Parathyroid adenoma (tissue), 2 donors: ENCODE results near the gene BRME1.

Experiments used
- H2AFZ ChIP-seq: fragments of 300-600 bp; sonication (generic); one replicate; pipeline ENCODE4 v1.7.0; 2017; ENCODE audit warnings: antibody characterized with exemption, mild to moderate bottlenecking
- H3K27ac ChIP-seq: fragments of 300-600 bp; sonication (generic); one replicate; pipeline ENCODE4 v1.7.0; 2017
- H3K27me3 ChIP-seq: fragments of 300-600 bp; sonication (generic); one replicate; pipeline ENCODE4 v1.7.0; 2017; ENCODE audit warnings: low read length; ENCODE audit not compliant: control insufficient read depth, insufficient read depth
- H3K36me3 ChIP-seq: fragments of 300-600 bp; sonication (generic); one replicate; pipeline ENCODE4 v1.7.0; 2017; ENCODE audit warnings: low read length; ENCODE audit not compliant: control insufficient read depth, insufficient read depth
- H3K4me1 ChIP-seq: fragments of 300-600 bp; sonication (generic); one replicate; pipeline ENCODE4 v1.7.0; 2017; ENCODE audit warnings: control low read depth
- H3K4me2 ChIP-seq: fragments of 300-600 bp; sonication (generic); one replicate; pipeline ENCODE4 v1.7.0; 2017; ENCODE audit warnings: low read length
- H3K4me3 ChIP-seq: fragments of 300-600 bp; sonication (generic); one replicate; pipeline ENCODE4 v1.7.0; 2017; ENCODE audit warnings: low read depth, low read length
- H3K79me2 ChIP-seq: fragments of 300-600 bp; sonication (generic); one replicate; pipeline ENCODE4 v1.7.0; 2017; ENCODE audit warnings: control low read depth
- H3K9ac ChIP-seq: fragments of 300-600 bp; sonication (generic); one replicate; pipeline ENCODE4 v1.7.0; 2017; ENCODE audit warnings: mild to moderate bottlenecking
- H3K9me3 ChIP-seq: fragments of 300-600 bp; sonication (generic); one replicate; pipeline ENCODE4 v1.7.0; 2017; ENCODE audit warnings: low read length; ENCODE audit not compliant: control insufficient read depth
- CTCF ChIP-seq: fragments of 300-600 bp; sonication (generic); IDR thresholded peaks from one replicate; pipeline ENCODE4 v1.7.0; 2017; ENCODE audit warnings: antibody characterized with exemption, mild to moderate bottlenecking
- donor health status: primary hyperparathyroidism.

BRME1 gene

DNA sequence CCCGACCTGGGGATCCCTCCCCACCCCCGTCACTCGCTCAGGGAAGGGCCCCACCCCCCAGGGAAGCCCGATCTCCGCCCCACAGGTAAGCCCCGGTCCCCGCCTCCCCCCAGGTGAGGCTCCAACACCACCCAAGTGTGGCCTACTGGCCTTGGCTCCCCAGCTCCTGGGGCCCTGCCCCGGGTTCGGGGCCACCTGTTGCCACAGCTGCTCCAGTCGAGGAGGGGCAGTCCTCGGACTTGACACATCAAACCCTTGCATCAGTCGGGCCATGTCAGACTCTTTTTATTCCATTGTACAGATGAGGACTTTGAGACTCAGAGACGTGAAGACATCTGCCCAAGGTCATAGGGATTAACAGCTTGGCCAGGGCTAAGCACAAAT, 596 bp upstream of the BRME1 start:
- Histone ChIP-seq H3K79me2 (peaks cover 7% of the 10 kb centered on the region), H3K4me2 (peak overlapping the region; percentile 91), H3K4me1 (peaks cover 6% of the 10 kb centered on the region), H3K9ac (peak overlapping the region; percentile 49), H3K36me3 (no peaks in the 10 kb centered on the region), H2AFZ (peak overlapping the region; percentile 99), H3K9me3 (no peaks in the 10 kb centered on the region), H3K27me3 (no peaks in the 10 kb centered on the region), H3K27ac (peak overlapping the region; percentile 41), H3K4me3 (peak overlapping the region; percentile 83)
- no peak for TF ChIP-seq CTCF

DNA sequence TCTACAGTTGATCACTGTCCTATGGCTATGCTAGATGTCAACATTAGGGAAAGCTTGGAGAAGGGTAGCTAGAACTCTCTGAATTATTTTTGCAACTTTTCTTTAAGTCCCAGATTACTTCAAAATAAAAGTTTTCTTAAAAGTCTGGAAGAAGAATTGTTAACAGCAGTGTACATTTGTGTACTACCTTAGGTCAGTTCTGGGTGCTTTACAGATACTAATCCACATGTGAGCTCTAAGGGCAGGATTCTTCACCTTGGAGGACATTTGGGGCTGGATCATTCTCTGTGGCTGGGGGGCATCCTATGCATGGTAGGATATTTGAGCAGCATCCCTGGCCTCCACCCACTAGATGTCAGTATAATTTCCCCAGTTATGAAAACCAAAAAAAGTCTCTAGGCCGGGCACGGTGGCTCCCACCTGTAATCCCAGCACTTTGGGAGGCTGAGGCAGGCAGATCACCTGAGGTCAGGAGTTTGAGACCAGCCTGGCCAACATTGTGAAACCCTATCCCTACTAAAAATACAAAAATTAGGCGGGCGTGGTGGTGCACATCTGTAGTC, 2.8 kb downstream of the BRME1 start:
- no peak overlapping the region for H3K4me2 ChIP-seq
- no peaks in the 10 kb centered on the region for H3K36me3 ChIP-seq
- peaks cover 6% of the 10 kb centered on the region for H3K4me1 ChIP-seq
- no peak for TF ChIP-seq CTCF
- H3K79me2 ChIP-seq, result peaks cover 7% of the 10 kb centered on the region
- H3K9me3 ChIP-seq, result no peaks in the 10 kb centered on the region
- peak overlapping the region; percentile 11 for H2AFZ ChIP-seq
- no peaks in the 10 kb centered on the region for H3K27me3 ChIP-seq
- H3K4me3 ChIP-seq, result no peak overlapping the region
- H3K9ac ChIP-seq, result no peak overlapping the region
- no peak overlapping the region for H3K27ac ChIP-seq

DNA sequence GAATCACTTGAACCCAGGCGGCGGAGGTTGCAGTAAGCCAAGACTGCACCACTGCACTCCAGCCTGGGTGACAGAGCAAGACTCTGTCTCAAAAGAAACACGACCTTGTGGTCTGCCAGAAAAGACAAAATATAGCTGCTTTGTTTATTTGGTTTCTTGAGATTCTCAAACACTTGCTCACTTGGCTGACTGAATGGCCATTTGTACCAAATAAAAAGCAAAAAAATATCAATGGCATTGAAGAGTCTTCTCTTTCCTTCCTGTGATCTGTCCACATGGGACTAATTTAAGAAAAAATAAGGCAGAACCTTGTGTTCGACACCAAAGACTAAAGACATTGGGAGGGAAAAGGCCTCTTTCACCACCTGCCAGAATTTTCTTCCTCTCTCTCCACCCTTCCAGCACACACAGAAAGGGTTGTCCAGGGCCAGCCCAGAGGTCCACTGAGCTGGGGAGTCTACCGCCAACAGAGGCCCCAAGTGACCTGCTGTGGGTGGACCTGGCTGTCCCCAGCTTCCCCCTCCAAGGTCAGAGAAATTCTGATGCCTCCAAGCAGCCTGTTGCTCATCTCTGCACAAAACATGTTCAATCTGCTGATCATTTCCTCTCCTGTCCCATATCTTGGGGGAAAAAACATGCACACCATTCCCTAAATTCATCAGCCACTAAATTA, 5.9 kb downstream of the BRME1 start:
- no peaks in the 10 kb centered on the region for H3K27me3 ChIP-seq
- H3K27ac ChIP-seq, result no peak overlapping the region
- H3K9ac ChIP-seq, result no peak overlapping the region
- H3K79me2 ChIP-seq, result no peaks in the 10 kb centered on the region
- no peak overlapping the region for H2AFZ ChIP-seq
- H3K4me2 ChIP-seq, result no peak overlapping the region
- no peaks in the 10 kb centered on the region for H3K4me1 ChIP-seq
- no peak for TF ChIP-seq CTCF
- H3K9me3 ChIP-seq, result no peaks in the 10 kb centered on the region
- no peak overlapping the region for H3K4me3 ChIP-seq
- no peaks in the 10 kb centered on the region for H3K36me3 ChIP-seq

GRCh38 chr19:13899393-13899792, 6.5 kb downstream of the BRME1 start:
- H3K9ac ChIP-seq, result no peak overlapping the region
- H3K36me3 ChIP-seq, result no peaks in the 10 kb centered on the region
- no peak overlapping the region for H3K27ac ChIP-seq
- H3K4me3 ChIP-seq, result no peak overlapping the region
- no peaks in the 10 kb centered on the region for H3K4me1 ChIP-seq
- H2AFZ ChIP-seq, result no peak overlapping the region
- no peaks in the 10 kb centered on the region for H3K79me2 ChIP-seq
- TF ChIP-seq CTCF, result no peak
- H3K4me2 ChIP-seq, result no peak overlapping the region
- no peaks in the 10 kb centered on the region for H3K27me3 ChIP-seq
- H3K9me3 ChIP-seq, result no peaks in the 10 kb centered on the region

DNA sequence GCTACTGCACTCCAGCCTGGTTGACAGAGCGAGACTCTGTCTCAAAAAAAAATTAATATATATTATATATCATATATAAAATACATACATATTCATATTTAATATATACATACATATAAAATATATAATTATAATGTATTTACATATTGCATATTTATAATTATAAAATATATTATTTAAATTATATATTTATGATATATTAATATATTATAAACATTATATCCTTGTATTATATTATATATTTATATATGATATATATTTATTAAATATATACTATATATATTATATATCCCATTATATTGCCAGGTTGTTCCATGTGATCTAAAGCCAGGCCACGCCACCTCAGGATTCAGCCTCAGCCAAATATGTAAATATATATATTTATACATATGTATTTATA, 9.7 kb downstream of the BRME1 start:
- Histone ChIP-seq H2AFZ (no peak overlapping the region), H3K4me1 (no peaks in the 10 kb centered on the region), H3K27ac (no peak overlapping the region), H3K9ac (no peak overlapping the region), H3K4me3 (no peak overlapping the region), H3K9me3 (no peaks in the 10 kb centered on the region), H3K79me2 (no peaks in the 10 kb centered on the region), H3K27me3 (no peaks in the 10 kb centered on the region), H3K36me3 (no peaks in the 10 kb centered on the region), H3K4me2 (no peak overlapping the region)
- TF ChIP-seq CTCF, result no peak
